ENCODE results near the gene IQCH.
"Not testable (repeated sequence)": the region's sequence is repeated elsewhere in the genome, so short reads cannot be mapped to it uniquely, and the experiment has no call there.

The IQCH gene

GRCh38 chr15:67401336-67401735 lies 146.8 kb downstream of the IQCH start:
- no peak for DNase-seq

- DNase-seq: no peak
Observed at GRCh38 chr15:67403428-67404154, 149.0 kb downstream of the IQCH start.

GRCh38 chr15:67405208-67406191 lies 150.9 kb downstream of the IQCH start:
- DNase-seq: no peak

GRCh38 chr15:67406257-67406861 lies 151.8 kb downstream of the IQCH start:
- DNase-seq: no peak

- DNase-seq: no peak
Observed at GRCh38 chr15:67407786-67408185, 153.2 kb downstream of the IQCH start.

GRCh38 chr15:67409175-67409574 lies 154.6 kb downstream of the IQCH start:
- no peak for DNase-seq

- no peak for DNase-seq
Observed at GRCh38 chr15:67411486-67411885, 156.9 kb downstream of the IQCH start.

GRCh38 chr15:67413770-67414390 lies 159.3 kb downstream of the IQCH start:
- DNase-seq: no peak

GRCh38 chr15:67415181-67415580 lies 160.6 kb downstream of the IQCH start:
- no peak for DNase-seq

- DNase-seq: no peak
Observed at GRCh38 chr15:67416891-67417290, 162.3 kb downstream of the IQCH start.

- DNase-seq: no peak
Observed at GRCh38 chr15:67419705-67420104, 165.1 kb downstream of the IQCH start.

- DNase-seq: no peak
Observed at GRCh38 chr15:67420137-67420536, 165.6 kb downstream of the IQCH start.

GRCh38 chr15:67421105-67421504 lies 166.5 kb downstream of the IQCH start:
- no peak for DNase-seq

GRCh38 chr15:67422296-67422695 lies 167.7 kb downstream of the IQCH start:
- no peak for DNase-seq

GRCh38 chr15:67433495-67434099 lies 179.0 kb downstream of the IQCH start:
- DNase-seq: peak; percentile 24

GRCh38 chr15:67436351-67437250 lies 182.0 kb downstream of the IQCH start:
- DNase-seq: not testable (repeated sequence)

GRCh38 chr15:67444100-67444499 lies 189.5 kb downstream of the IQCH start:
- no peak for DNase-seq

GRCh38 chr15:67446449-67446848 lies 191.9 kb downstream of the IQCH start:
- DNase-seq: no peak

GRCh38 chr15:67448372-67448771 lies 193.8 kb downstream of the IQCH start:
- not testable (repeated sequence) for DNase-seq

GRCh38 chr15:67453703-67454102 lies 199.1 kb downstream of the IQCH start:
- DNase-seq: not testable (repeated sequence)

All from stimulated activated CD4-positive, alpha-beta T cell treated with anti-CD3 and anti-CD28 coated beads, Interleukin-1b, Interleukin-23, amount 100 ng/mL, for 48 hours (primary cell).